HG03196 (cell line): Measurements from ENCODE around the gene CASP1.

Experiments
- ATAC-seq: cut with Tn5 transposase; IDR thresholded peaks from one replicate; pipeline ENCODE4 v1.9.1; 2021; ENCODE audit not compliant: unreplicated experiment

The CASP1 gene

DNA sequence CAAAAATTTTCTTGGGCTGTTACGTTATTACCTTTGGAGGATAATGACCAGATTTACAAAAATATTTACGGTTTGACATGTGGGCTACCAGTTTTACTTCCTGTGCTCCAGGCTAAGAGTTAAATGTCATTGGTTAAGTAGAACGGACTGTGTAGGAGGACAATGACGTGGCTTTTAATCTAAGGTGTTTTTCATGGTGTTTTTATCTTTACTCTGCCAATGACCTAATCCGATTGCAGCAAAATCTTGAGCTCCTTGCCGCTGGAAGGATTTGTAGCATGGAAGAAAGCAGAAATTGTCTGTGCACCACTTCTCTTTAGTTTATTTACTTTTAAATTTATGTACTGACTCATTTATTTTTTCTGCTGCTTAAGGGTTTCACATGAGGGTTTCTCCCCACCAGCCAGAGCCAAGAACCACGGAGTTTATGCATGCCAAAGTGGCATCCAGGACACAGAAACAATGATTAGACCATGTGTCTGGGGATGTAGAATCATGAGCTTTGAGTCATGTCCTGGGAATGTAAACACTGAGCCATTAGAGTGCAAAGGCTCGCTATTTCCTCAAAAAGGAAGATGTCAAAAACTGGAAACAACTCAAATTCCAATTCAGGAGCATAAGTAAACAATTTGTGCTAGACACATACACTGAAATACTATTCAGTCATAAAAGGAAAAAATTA is 12.1 kb upstream of the CASP1 start:
- no peak for ATAC-seq

- ATAC-seq = no peak
Measured at GRCh38 chr11:105045676-105046296, 10.8 kb upstream of the CASP1 start.

- peak; percentile 100 for ATAC-seq
Measured at GRCh38 chr11:105044557-105045524, 9.9 kb upstream of the CASP1 start, which contains the start of gene CARD16. CARD16 (minus strand) TSS chr11:105045335; CDS start chr11:105045297, 38 bp downstream.

GRCh38 chr11:105042178-105042577 is 7.2 kb upstream of the CASP1 start:
- no peak for ATAC-seq

GRCh38 chr11:105040703-105041102 is 5.8 kb upstream of the CASP1 start:
- no peak for ATAC-seq

DNA sequence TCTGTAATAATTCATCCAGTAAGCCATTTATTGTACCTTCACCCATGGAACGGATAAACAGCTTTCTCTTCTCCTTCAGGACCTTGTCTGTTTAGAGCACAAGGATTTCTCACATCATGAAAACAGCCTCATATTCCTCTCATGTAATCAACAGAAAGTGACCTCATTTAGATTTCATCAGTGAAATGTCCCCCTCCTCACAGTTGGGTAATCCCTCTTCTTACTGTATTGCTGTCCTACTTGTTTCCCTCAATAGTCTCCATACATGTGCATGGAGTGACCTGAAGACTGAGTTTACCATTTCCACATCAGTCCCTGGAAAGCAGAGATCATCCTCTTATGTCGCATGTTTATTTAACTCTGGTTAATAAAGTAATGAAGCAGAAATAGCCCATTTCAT is 556 bp downstream of the CASP1 start:
- ATAC-seq = peak; percentile 8

DNA sequence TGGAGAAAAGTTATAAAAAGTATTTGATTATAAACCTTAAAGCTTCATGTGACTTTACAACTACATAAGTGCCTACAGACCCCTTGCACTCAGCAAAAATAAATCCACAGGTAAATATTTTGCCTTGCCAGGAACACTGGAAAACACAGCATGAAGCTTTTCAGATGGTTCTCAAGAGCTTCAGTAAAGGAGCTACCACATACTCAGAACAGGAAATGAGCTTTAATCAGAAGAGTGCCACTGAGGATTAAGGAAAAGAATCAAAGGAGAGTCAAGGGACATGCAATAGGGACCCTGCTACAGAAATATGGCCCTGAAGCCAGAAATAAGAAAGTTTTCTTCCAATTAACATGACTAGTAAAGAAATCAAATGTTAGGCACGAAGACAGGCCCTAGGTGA is 1.2 kb downstream of the CASP1 start:
- ATAC-seq = no peak

DNA sequence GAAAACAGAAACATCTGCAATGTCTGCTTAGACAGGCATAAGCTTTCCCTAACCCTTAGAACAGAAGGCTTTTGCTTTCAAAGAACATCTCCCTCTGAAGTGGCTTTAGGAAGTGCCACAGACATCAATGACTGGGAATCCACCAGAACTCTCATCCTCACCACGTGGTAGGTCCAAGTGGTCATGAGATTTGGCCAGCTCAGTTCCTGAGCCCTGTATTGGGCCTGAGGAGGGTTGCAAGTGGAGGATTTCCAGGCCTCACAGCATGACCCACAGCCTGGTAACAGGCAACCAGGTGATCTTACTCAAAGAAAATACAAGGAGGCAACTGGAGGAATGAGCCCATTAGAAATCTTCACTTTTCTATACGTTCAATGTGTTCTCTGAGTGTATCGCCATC is 1.6 kb downstream of the CASP1 start:
- ATAC-seq = no peak

- no peak for ATAC-seq
Measured at GRCh38 chr11:105032495-105032894, 2.4 kb downstream of the CASP1 start.

DNA sequence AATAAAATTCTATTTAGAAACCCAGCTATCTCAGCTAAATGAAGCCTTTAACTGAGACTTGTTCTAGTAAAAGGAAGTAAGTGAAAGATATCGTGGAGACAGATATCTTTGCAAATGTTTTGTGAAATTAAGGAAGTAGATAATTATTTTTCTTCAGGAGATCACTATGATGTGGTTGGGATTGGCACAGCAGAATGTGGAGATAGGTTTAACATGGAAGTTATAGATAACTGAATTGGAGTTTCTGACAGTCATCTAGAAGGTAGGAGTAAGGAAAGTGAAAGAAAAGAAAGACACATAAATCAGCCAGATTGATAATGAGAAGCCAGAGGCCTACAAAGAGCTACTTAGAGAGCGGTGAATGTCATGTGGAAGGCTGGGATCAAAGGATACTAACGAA is 7.3 kb downstream of the CASP1 start:
- no peak for ATAC-seq

- ATAC-seq = no peak
Measured at GRCh38 chr11:105024394-105024793, 10.6 kb downstream of the CASP1 start.

- ATAC-seq = no peak
Measured at GRCh38 chr11:105023003-105023402, 11.9 kb downstream of the CASP1 start, which contains the start of gene CASP5. CASP5 (minus strand) TSS chr11:105023168; CDS start chr11:105023136, 32 bp downstream.

GRCh38 chr11:105022527-105022926 is 12.4 kb downstream of the CASP1 start:
- no peak for ATAC-seq

DNA sequence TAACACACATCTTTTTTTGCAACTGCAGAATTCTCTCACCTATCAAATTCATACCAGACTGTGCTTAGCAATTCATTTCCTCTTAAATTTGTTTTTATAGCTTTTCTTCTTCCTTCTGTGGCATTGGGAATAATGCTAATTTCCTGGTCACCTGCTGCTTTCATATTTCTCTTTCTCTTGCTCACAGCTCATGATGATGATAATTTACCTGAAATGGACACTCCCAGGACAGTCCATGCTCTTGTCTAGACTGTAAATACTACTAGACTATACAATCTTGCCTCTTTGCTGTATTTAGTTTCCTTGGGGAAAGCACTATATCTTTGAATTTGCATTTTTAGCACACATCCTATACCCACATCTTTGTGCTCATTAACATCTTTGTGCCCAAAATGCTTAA is 27.5 kb downstream of the CASP1 start:
- ATAC-seq = no peak

DNA sequence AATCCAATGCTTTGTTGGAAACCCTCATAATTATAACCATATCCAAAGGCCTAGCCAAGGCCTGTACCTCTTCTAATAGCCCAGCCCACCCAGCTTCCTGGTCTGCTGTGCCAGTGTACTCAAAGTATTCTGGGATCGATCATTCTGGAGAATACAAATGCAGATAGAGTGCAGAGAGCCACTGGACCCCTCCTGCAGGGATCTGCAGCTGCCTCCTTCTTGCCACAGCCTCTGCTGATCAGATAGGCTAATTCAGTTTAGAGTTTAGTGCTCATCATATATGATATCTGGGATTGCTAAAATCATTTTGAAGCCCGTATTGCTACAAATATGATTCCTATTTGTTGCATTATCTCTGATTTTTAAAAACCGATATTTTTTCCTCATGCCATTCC is 29.5 kb downstream of the CASP1 start:
- no peak for ATAC-seq

- ATAC-seq = no peak
Measured at GRCh38 chr11:105004021-105004420, 30.9 kb downstream of the CASP1 start.

- ATAC-seq = no peak
Measured at GRCh38 chr11:105003151-105003550, 31.8 kb downstream of the CASP1 start.

- ATAC-seq = peak; percentile 92
Measured at GRCh38 chr11:105000797-105001196, 34.1 kb downstream of the CASP1 start.

GRCh38 chr11:105000167-105000566 is 34.8 kb downstream of the CASP1 start:
- no peak for ATAC-seq

GRCh38 chr11:104999721-105000120 is 35.2 kb downstream of the CASP1 start:
- no peak for ATAC-seq

DNA sequence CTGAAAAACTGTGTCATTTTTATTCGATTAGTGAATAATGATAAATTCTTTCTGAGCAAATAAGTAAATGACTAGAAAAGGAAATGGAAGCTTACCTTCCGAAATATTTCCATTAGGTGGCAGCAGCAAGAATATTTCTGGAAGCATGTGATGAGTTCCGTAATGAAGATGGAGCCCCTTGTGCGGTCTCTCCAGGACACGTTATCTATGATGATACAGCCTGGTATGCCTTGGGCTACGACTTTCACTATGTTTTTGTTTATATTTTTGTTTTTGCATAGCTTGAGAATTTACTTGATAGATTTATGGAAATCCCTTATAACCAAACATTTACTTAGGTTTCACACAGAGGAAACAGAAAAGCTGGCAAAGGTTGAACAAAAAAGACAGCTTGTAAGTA is 37.7 kb downstream of the CASP1 start:
- no peak for ATAC-seq

GRCh38 chr11:104995001-104995408 is 39.9 kb downstream of the CASP1 start:
- ATAC-seq = no peak
